Prostate gland (tissue), 2 donors: ENCODE data around the gene RIPOR3. TPM values are rescaled to one million over a fixed set of nuclear protein-coding genes. Genes with fewer than 3 reads are reported as not detected.

Source experiments
- DNase-seq: peaks from one replicate; pipeline ENCODE4 v3.0.0-alpha.2; 2019; ENCODE audit warnings: low spot score
- H3K27ac ChIP-seq, 2 donors: fragments of 200-600 bp; sonication (generic); 2 replicates each; pipeline ENCODE4 v1.5.1; 2017 to 2019
- H3K27me3 ChIP-seq: fragments of 200-600 bp; sonication (generic); replicated peaks from 2 replicates; pipeline ENCODE4 v1.5.1; 2019; ENCODE audit not compliant: insufficient read depth
- H3K36me3 ChIP-seq, 2 donors: fragments of 200-600 bp; sonication (generic); 1 replicate in 1 of 2; 2 replicates in 1 of 2; pipeline versions ENCODE4 v1.5.1 to v1.8.1; 2017 to 2019
- H3K4me1 ChIP-seq: fragments of 200-600 bp; sonication (generic); replicated peaks from 2 replicates; pipeline ENCODE4 v1.5.1; 2019
- H3K4me3 ChIP-seq, 2 donors: fragments of 200-600 bp; sonication (generic); 2 replicates each; pipeline ENCODE4 v1.5.1; 2017 to 2019
- H3K9me3 ChIP-seq: fragments of 200-600 bp; sonication (generic); 2 replicates; pipeline ENCODE4 v1.5.1; 2017
- POLR2A ChIP-seq: fragments of 450-650 bp; IDR thresholded peaks from one replicate; pipeline ENCODE4 v1.6.1; 2016; ENCODE audit warnings: antibody characterized with exemption, mild to moderate bottlenecking
- POLR2AphosphoS5 ChIP-seq: sonication (generic); formaldehyde crosslinking; IDR thresholded peaks from one replicate; pipeline ENCODE4 v1.6.1; 2017; ENCODE audit warnings: antibody characterized with exemption
- WGBS: methylation state at CpG from one replicate; pipeline ENCODE4 v1.1.5; 2018; 5-methylcytosine and 5-hydroxymethylcytosine counted together
- intact Hi-C: fragments of 100-400 bp; cut with DNase I; formaldehyde crosslinking; loops from one replicate; pipeline ENCODE4 v1.14.2; 2022
- total RNA-seq, 2 donors: library from RNA; depleted of rRNA; stranded (reverse); fragments of >200 nt; gene quantifications; one replicate each; pipeline ENCODE4 v1.1.0, GENCODE V29; 2016
- TF ChIP-seq, protein P1 (sequence below), 4 experiments: fragments of 200-600 bp in 2 of 4; fragments of 450-650 bp in 2 of 4; sonication (generic) in 2 of 4; IDR thresholded peaks; 1 replicate in 3 of 4; 2 replicates in 1 of 4; pipeline ENCODE4 v1.5.1; 2016 to 2019; ENCODE audit warnings: antibody characterized with exemption in 4 of 4, mild to moderate bottlenecking in 2 of 4, moderate library complexity in 2 of 4

The RIPOR3 gene
- total RNA-seq, 2 donors from 2014 or later: 0.55 to 11.3 TPM

DNA sequence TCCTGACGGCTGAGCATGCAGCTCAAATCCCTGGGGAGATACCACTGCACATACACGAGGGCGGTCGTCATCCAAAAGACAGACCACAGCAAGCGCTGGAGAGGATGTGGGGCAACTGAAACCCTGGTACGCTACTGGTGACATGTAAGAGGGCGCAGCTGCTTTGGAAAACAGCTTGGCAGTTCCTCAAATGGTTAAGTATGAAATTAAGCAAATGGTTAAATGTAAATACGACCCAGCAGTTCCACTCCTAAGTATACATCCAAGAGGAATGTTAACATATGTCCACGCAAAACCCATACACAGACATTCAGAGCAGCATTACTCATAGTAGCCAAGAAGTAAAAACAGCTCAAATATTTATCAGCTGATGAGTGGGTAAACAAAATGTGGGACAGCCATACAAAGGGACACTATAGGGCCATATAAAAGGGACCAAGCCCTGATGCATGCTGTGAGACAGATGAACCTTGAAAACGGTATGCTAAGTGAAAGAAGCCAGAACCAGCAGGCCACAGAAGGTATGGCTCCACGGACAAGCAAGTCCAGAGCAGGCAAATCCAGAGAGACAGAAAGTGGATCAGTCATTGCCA lies 38.5 kb downstream of the RIPOR3 start:
- H3K27ac ChIP-seq: no peak overlapping the region
- no peak for DNase-seq
- TF ChIP-seq POLR2AphosphoS5: peak; percentile 11
- TF ChIP-seq POLR2A: no peak
- H3K4me3 ChIP-seq: no peak overlapping the region
- H3K9me3 ChIP-seq: no peaks in the 10 kb centered on the region
- no peaks in the 10 kb centered on the region for H3K36me3 ChIP-seq
- intact Hi-C loops: no loop called here
- no peaks in the 10 kb centered on the region for H3K4me1 ChIP-seq
- WGBS: 77% methylated on average over 11 of the region's 11 CpGs
- H3K27me3 ChIP-seq: no peaks in the 10 kb centered on the region

DNA sequence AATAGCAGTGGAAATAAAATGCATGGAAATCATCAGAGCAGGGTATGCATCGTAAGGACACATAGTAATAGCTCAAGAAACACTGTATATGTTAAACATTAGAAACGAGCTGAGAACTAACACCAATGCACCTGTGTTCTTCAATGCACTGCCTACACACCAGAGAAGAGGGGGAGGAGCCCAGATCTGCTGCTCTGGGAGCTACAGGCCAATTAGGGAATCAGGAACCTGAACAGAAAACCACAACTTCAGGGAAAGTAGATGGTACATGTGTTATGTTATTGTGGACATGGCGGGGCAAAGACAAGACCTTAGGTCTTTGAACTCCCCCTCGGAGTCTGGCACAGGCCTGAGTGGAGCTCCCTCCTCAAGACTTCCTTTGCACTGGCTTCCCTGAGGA lies 39.7 kb downstream of the RIPOR3 start:
- Histone ChIP-seq H3K4me1 (no peaks in the 10 kb centered on the region), H3K27me3 (no peaks in the 10 kb centered on the region), H3K9me3 (no peaks in the 10 kb centered on the region), H3K36me3 (no peaks in the 10 kb centered on the region), H3K27ac (no peak overlapping the region), H3K4me3 (no peak overlapping the region)
- intact Hi-C loops: no loop called here
- no peak for DNase-seq
- 91% methylated on average over 4 of the region's 4 CpGs for WGBS
- TF ChIP-seq POLR2AphosphoS5: no peak
- TF ChIP-seq, protein P1, sequence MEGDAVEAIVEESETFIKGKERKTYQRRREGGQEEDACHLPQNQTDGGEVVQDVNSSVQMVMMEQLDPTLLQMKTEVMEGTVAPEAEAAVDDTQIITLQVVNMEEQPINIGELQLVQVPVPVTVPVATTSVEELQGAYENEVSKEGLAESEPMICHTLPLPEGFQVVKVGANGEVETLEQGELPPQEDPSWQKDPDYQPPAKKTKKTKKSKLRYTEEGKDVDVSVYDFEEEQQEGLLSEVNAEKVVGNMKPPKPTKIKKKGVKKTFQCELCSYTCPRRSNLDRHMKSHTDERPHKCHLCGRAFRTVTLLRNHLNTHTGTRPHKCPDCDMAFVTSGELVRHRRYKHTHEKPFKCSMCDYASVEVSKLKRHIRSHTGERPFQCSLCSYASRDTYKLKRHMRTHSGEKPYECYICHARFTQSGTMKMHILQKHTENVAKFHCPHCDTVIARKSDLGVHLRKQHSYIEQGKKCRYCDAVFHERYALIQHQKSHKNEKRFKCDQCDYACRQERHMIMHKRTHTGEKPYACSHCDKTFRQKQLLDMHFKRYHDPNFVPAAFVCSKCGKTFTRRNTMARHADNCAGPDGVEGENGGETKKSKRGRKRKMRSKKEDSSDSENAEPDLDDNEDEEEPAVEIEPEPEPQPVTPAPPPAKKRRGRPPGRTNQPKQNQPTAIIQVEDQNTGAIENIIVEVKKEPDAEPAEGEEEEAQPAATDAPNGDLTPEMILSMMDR (IDR thresholded peaks at IDR 0.05): no peak
- TF ChIP-seq POLR2A: no peak

DNA sequence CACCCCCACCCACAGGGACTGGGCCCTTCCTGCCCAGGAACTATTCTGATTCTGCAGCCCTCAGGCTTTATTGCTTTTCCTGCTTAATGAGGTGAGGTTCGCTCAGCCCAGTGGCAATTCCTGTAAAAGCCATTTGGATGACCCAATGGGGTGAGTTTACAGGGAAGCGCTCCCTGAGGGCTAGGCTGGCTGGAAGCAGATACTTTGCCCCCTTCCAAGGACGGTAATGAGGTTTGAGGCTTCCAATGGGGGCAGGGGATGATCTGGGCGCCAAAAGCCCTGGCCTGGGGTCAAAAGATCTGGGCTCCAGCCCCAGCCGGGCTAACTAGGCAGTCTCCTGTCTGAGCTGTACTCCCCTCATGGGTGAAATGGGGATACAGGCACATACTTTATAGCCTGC lies 41.8 kb downstream of the RIPOR3 start:
- intact Hi-C loops: no loop called here
- Histone ChIP-seq H3K36me3 (no peaks in the 10 kb centered on the region), H3K27me3 (no peaks in the 10 kb centered on the region), H3K4me1 (no peaks in the 10 kb centered on the region), H3K4me3 (no peak overlapping the region), H3K27ac (no peak overlapping the region), H3K9me3 (no peaks in the 10 kb centered on the region)
- DNase-seq: no peak
- WGBS: 76% methylated on average over 5 of the region's 5 CpGs
- TF ChIP-seq POLR2AphosphoS5: no peak

DNA sequence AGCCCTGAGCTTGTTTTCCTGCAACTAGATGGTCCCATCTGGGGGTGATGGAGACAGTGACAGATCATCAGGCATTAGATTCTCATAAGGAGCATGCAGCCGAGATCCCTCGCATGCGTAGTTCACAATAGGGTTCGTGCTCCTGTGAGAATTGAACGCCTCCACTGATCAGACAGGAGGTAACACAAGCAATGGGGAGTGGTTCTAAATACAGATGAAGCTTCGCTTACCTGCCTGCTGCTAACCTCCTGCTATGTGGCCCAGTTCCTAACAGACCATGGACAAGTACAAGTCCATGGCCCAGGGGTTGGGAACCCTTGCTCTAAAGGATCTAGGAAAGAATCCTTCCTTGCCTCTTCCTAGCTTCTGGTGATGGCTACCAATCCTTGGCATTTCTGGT lies 42.7 kb downstream of the RIPOR3 start:
- DNase-seq: no peak
- Histone ChIP-seq H3K4me3 (no peak overlapping the region), H3K27me3 (no peaks in the 10 kb centered on the region), H3K4me1 (no peaks in the 10 kb centered on the region), H3K27ac (no peak overlapping the region), H3K9me3 (no peaks in the 10 kb centered on the region), H3K36me3 (no peaks in the 10 kb centered on the region)
- 97% methylated on average over 6 of the region's 6 CpGs for WGBS
- intact Hi-C loops: no loop called here
- TF ChIP-seq POLR2A (no peak), POLR2AphosphoS5 (no peak)
- TF ChIP-seq, protein P1 (IDR thresholded peaks at IDR 0.05): no peak

DNA sequence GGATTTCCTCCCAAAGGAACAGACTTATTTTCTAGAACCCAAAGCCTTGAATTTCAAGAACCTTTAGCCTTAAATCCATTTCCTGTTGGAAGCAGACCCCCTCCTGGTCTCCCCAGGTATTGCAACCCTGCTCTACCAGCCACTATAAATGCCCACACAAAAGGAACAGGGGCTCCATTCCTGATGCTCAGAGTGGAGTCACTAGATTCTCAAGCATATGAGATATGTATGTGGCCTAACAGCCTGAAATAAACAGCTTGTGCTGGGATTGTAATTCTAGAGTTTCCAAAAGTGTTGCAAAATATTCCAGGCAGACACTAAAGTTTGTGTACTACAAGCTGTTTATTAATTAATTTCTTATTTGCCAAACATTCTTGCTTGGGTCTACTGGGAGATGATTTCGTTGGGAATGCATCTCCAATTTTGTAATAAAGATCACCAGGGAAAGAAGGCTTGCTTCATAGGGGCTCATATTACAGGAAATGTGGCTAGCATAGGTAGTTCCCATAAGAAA lies 44.8 kb downstream of the RIPOR3 start:
- no peaks in the 10 kb centered on the region for H3K27me3 ChIP-seq
- TF ChIP-seq, protein P1 (IDR thresholded peaks at IDR 0.05): no peak
- TF ChIP-seq POLR2AphosphoS5 (no peak), POLR2A (no peak)
- 61% methylated on average over 1 of the region's 1 CpG for WGBS
- no peaks in the 10 kb centered on the region for H3K4me1 ChIP-seq
- intact Hi-C loops: no loop called here
- no peaks in the 10 kb centered on the region for H3K9me3 ChIP-seq
- DNase-seq: no peak
- peak overlapping the region; percentile 36 to 62 for H3K27ac ChIP-seq
- no peak overlapping the region for H3K4me3 ChIP-seq
- H3K36me3 ChIP-seq: no peaks in the 10 kb centered on the region
